GM19324 (cell line): ENCODE data around the gene MAP6.

Experiments
- ATAC-seq: cut with Tn5 transposase; IDR thresholded peaks from one replicate; pipeline ENCODE4 v1.9.1; 2021; ENCODE audit warnings: mild to moderate bottlenecking, moderate library complexity; ENCODE audit not compliant: unreplicated experiment, low FRiP score

The MAP6 gene

DNA sequence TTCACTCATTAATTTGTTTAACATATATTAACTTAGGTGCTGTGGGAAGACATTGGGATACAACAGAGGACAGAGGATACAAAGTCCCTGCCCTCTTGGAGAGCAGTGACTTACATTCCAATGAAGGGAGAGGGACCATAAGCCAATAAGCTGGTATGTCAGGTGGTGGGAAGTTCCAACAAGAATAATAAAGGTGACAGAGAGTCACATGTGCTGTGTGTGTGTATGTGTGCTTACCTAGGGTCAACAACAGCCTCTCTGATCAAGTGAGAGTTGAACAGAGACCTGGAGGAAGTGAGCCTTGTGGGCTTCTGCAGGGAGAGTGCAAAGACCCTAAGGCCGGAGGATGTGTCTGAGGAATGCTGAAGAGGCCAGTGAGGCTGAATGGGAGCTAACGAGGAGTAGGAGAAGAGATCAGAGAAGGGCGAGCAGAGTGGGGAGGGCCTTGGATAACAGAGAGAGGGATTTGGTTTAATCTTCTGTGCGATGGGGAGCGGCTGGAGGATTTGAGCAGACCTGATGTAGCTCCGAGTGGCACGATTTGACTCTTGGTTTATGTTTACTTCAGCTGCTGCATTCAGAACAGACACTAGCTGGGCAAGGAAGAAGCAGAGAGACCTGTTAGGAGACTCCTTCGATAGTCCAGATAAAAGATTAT lies 35.3 kb downstream of the MAP6 start:
- no peak for ATAC-seq

DNA sequence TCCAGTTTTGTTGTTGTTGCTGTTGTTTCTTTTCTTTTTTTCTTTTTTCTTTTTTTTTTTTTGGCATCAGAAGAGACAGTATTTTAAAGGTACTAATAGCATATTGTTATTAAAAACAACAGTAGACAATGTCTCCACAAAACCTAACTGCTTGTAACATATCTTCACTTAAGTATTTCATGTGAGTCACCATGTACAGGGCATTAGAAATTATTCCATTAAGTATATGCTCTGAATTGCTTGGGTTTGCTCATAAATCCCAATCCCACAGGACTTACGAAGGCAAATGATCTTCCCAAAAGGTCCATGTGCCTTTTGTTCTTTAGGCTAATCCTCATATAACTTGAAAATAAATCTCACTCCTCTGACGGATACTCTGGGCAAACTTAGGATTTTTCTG lies 35.9 kb downstream of the MAP6 start:
- no peak for ATAC-seq

DNA sequence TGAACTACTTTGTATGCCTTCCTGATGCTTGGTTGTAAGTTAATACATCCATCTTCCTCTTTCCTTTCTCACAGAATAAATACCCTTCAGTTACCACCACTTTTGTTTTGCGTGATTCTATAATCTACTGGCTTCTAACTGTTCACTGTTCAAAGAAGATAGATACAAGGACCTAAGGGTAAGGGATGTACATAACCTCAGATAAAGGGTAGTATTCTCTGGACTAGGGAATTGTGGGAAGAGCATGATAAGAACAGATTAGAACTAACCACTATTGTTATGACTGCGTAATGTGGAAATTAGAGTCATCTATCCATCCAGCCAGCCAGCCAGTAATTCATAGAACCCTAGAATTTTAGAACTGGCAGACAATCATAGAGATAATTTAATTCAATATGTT lies 36.4 kb downstream of the MAP6 start:
- ATAC-seq = no peak

DNA sequence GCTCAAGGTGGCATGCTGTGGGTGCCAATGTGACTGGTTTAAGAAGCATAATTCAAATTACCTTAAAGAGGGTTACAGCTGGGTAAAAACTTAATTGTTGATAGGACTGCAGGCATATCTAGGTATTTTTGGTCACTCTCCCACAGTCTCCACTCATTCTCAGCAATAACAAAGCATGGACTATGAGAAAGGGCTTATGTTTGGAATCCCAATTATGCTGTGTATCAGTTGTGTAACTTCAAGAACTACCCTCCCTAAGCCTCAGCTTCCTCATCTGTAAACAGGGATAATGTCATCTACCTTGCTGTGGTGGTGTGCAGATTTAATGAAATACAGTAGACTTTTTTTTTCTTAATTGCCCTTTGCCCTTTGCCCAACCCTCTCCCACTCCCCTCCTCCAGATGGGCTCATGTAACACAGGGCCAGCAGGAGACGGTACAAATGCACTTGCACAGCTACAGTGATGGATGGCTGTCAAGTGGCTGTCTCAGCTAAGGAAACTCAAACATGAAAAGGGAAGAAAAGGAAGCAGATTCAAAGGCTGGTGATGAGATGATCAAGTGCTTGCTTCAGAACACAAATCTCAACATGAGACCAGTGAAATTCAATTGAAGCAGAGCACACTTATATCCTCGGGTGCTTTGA lies 37.6 kb downstream of the MAP6 start:
- no peak for ATAC-seq

DNA sequence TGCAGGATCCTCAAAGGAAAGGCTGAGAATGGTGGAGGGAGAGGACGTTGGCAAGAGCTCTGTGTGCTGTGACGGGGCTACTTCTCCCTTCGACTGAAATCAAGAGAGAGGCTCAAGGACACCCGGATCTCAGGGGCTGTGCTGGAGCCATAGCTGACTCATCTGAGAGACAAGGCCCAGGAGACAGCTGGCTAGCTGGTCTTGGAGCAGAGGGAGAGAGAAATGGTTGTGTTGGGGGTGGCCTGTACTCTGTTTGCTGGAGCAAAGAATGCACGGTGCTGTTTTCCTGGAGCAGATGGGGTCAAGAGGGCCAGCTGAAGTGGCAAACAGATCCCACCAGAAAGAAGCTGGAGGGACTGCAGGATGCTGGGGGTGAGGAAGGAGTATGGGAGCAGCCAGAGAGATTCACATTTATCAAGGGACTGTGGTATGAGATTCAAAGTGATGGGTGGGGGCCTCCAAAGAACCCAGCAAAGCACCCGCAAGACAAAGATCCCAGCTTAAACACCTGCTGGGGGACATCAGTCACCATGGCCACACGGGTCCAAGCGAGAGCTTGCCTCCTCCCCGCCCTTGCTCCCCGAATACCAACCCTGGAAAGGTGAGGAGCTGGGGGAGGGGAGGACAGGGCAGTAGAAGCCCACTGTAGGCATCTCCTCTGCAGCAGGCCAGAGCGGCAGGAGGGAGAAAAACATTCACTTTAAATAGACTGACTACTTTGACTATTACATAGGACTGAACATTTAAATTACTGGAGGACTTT lies 40.8 kb downstream of the MAP6 start:
- ATAC-seq = no peak

DNA sequence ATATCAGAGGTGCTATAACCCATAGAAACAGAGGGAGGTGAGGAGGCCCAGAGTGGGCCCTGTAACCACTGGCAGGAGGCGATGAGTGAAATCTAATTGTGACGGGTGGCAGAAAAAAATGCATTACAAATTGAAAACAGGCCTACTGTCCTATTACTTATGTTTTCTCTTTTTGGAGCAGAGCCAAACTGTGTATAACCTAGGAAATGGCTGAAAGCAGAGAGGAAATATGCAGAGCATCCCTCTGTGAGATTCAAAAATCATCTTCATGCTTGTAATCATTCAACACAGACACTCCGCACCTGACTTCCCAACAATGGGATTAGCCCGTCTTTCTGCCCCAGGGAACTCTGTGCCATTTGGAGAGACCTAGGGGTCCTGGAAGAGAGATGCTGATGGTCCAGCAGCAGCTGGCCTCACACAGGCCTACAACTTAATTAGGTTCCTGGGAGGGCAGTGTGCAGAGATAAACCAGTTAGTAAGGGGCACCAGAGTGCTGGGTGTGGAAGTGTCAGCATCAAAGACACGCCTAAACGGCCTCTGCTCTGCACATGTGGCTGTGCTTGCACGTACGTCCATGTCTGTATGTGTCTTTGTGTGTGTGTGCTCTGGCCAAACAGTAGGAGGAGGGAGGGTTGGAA lies 41.8 kb downstream of the MAP6 start:
- no peak for ATAC-seq

DNA sequence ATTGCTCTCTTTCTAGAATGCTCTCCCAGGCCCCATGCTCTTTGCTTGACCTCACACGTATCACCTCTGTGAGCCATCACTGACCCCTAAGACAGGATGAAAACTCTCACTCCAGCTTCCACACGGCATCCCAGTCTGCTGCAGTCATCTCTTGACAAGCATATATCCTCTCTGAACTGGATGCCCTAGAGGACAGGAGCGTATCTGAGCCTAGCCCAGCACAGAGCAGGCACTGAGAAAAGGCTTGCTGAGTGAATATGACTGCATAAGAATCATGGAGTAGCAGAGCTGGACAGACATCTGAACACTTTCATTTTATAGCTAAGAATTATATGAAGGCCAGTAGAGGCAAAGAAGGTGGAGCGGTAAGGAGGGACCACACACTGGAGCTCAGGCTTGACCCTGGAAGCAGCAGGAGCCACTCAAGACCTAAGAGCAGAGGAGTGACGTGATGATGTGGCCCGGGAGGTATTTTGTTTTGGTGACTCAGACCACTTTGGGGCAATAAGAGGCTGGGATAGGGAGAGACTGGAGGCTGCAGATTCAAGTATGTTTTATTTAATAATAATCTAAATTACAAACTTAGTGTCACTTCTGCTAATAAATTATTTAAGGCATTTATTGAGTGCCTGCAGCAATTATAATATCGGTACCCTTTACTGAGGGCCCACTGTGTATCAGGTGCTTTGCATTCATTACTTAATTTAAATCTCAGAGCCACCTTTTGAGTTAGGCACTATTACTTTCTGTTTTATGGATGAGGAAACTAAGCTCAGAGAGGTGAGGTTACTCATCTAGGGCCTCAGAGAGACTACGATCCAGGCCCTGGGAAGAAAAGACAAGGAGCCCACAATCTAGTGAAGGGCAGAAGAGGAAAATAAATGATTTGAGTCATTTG lies 42.6 kb downstream of the MAP6 start:
- ATAC-seq = no peak

DNA sequence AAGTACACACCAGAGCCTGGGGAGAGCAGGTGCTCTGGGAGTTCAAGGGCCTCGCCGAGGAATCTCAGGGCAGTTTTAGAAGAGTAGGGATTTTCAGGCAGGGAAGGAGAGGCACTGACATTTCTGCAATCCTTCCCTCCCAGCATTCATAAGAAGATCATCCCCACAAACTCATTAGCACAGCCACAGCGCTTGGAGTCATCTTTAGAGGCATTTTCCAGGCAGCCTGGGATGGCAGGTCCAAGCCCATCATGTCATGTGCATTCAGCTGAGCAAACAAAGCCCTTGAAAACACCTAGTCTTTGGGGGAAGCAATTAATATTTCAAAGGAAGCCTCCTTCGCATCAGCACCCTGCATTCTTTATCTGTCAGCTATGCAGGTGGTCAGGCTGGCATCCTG lies 43.8 kb downstream of the MAP6 start:
- no peak for ATAC-seq

DNA sequence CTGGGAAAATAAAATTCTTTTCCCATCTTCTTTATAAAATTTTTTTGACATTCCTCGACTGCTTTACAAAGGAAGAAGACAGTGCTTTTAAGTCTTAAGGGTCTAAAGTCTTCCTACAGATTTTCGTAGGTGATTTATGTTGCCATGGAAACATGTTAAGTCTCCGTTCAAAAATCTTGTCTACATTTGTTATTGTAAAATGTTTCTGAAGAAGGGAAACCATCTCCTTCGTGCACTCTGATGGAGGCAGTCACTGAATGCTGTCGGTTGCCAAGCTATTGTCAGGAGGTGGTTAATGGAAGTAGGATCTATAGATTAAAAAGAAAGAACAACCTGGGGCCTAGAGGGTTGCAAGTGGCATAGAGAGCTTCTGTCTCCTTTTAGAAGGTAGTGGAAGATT lies 52.6 kb downstream of the MAP6 start:
- no peak for ATAC-seq

DNA sequence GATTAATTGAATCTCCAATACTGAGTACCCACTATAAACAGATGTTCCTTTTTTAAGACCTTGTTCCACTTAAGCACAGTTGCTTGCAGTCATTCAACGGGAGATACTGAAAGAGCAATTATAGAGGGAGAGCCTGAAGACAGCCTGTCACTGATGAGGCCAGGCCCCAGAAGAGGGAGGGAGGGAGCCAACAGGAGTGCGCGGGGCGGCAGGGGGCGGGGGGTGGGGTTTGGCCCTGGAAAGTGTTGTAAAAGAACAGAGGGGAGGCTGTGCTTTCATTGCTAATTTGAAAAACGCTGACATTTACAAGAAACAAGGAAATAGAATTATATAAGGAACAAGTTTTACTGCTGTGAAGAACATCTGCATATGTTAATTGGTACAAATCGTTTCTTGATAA lies 53.1 kb downstream of the MAP6 start:
- ATAC-seq = no peak

DNA sequence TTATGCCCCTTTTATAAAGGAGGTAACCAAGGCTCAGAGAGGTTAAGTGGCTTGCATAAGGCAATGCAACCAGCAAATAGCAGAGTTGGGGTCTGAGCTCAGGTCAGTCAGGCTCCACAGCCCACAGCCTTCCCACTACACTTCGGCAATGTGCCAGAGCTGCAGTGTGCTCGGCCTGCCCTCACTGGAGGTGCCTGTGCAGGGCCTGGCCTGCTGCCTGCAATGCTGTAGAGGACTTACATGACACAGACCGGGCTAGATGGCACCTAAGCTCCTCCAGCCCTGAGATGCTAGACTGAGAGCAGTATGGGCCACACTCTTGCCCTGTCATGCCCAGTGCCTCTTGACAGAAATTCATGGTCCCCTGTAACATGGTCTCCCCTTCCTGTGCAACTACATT lies 57.0 kb downstream of the MAP6 start:
- ATAC-seq = no peak

DNA sequence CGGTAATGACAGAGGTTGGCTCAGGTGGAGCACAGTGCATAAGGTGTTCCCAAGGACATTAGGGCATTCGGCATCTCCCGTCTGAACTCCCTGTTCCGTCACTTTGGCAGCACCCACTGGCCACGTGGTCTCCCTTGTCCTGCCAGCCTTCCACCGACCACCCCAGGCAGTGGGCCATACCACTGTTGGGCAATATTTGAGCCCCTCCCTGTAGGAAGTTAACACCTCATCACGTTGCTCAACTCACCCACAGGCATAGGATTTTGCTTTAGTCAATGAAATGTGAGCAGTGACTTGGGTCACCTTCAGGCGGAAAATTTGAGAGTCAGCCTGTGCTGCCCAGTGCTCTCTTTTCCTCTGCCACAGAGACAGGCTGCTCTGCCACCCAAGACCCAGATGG lies 62.7 kb downstream of the MAP6 start:
- ATAC-seq = no peak

DNA sequence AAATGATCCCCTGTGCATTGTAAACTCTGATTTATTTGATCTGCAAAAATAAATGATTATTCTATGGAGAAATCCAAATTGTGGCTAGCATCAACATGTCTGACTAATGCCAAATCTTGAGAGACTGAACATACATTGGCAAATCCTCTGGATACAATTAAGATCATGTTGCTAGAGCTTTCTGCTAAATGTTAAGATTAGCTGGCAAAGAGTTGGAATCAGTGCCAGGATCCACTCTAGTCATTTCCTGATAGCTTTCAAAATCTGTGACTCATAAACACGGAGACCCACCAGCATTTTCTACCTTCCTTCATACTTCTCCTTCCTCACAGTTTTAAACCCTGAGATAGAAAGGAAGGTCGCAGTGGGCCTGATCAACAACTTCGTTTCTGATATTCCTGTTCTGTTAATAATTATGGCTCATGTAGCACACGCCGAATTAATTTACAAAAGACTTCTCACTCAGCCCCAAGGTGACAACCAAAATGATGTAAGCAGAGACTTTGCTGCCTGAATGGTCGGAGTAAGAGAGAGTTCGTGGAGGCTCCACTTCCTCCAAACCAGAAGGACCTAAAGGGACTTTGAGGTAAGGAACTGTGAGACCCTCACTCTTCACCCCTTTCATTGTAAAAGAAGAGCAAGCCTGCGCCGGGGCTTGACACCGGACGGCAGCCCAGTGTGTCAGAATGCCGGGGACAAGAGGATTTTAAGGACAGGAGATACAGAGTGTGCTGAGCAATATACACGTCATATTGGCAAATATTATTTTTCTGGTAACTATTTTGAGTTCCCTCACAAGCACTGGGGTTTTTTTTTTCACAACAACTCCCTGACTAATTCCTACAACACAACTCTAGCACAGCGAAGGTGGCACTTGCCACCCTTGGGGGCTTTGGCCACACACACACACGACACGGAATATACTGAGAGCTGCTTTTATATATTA lies 64.8 kb downstream of the MAP6 start:
- no peak for ATAC-seq

DNA sequence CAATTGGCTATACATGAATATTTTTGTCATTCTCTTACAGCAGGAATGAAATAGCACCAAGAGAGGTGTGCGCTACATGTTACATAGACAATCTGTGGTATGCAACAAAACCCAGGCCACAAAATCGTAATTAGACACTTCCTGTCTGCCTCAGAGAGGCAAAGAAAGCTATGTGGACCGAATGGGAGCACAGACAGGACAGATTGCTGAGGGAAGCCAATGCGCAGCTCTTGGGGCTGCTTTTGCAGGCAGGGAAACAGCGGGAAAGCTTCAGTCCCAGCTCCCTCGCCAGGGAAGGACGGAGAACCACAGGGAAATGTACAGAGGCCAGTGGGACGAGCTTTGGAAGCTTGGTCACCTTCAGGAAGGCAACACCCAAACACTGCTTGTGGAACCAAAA lies 65.9 kb downstream of the MAP6 start:
- no peak for ATAC-seq

DNA sequence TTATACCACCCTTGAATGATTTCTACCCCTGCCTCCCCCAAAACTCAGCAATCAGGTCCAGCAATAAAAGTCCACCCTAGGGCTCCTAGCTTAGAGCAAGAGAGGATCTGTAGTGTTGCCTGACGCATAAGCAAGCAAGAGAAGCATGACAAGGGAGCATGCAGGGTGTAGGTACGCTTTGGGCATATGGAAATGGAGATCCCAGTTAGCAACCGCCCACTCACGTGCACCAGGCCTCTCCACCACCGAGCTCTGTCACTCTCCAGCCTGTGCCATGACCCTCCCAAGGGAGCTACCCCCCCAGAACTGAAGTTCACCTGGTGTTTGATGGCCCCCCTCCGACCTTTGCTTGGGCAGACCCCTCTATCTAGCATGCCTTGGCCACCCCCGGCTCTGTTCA lies 67.3 kb downstream of the MAP6 start:
- no peak for ATAC-seq

DNA sequence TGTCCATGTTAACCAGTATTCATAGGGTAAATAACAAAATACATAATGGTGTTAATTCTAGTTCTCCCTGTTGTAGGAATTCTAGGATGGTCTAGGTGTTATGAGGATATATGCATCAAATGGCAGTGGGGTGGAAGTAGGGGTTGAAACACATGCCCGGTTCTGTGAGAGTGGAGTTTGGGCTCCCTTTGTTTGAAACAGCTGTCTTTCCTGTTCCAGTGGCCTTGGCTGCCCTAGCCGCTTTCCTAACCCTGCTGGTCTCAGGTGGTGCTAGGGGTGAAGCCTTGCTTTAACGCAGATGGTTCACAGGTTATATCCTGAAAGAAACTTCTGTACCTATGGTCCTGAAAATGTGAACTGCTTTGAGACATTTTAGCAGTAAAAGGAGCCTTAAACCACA lies 68.5 kb downstream of the MAP6 start:
- no peak for ATAC-seq

DNA sequence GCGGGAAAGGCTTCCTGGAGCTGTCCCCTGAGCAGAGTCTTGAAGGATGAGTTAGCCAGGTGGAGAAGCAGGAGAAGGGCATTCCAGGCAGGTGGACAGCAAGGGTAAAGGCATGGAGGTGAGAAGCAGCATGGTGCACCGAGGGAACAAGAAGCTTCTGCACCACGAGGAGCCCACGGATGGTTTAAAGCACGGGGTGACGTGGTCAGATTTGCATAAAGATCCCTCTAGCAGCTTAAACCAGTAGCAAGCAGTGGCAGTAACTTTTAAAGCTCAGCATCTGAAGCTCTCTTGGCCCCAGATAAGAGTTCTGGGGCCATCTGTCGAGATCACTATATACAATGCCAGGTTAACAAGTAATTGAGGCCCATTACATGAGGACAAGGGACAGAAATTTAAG lies 69.9 kb downstream of the MAP6 start:
- no peak for ATAC-seq

DNA sequence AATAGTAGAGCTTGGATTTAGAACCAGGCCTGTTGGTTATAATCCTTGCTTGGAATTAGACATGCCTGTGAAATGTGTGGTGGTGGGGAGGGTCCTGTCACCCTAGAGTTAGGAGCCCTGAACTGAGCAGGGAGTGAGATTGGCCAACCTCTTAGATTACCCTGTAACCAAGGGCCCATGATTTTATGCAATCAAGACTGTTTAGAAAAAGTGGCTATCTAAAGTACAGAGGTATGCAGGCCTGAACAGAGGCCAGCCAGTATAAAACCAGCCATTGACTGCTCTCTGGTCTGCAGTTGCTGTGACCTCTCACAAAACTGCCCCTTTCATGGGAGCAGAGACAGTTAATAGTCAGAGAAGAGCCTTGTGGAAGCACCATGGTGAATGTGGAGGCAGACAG lies 70.6 kb downstream of the MAP6 start:
- ATAC-seq = no peak

DNA sequence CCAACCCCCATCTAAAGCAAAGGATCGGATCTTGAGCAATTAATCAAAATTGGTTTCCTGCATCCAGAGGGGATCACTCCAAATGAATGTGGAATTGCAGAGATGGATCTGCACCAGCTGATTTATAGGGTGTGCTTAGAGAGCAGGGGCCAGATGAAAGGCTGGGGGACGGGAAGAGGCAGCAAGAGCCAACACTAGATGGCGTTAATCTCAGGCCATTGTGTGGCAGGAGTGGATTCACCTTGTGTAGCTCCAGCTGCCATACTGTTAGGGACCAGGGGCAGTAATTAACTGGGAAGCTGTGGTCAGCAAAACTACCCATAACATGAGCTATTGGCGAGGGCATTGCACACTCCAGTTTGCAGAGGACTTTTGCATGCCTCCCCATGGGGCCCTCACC lies 71.2 kb downstream of the MAP6 start:
- ATAC-seq = no peak
